HG02943 (cell line): ENCODE results near the gene CNTROB.
"Not testable (repeated sequence)": the region's sequence is repeated elsewhere in the genome, so short reads cannot be mapped to it uniquely, and the experiment has no call there.

Source experiments
- ATAC-seq: cut with Tn5 transposase; IDR thresholded peaks from one replicate; pipeline ENCODE4 v1.9.1; 2021; ENCODE audit warnings: mild to moderate bottlenecking, low read depth, moderate library complexity; ENCODE audit not compliant: unreplicated experiment

Gene CNTROB

GRCh38 chr17:7940034-7940433, 8.0 kb downstream of the CNTROB start:
- no peak for ATAC-seq

GRCh38 chr17:7940743-7941142, 8.7 kb downstream of the CNTROB start:
- no peak for ATAC-seq

DNA sequence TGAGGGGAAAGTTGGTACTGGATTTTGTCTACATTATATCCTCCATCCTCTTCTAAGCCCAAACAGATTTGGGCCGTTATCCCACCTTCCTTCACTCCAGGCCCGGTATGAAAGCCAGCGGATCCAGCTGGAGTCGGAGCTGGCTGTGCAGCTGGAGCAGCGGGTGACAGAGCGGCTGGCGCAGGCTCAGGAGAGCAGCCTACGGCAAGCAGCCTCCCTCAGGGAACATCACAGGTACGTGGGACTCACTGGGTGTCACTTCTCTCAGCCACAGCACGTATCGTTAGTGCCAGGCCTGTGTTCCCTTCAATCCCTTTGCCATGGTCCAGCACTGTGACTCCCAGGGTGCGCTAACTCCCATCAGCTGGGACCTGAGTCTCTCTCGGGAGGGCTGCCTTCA, 11.3 kb downstream of the CNTROB start:
- no peak for ATAC-seq

- no peak for ATAC-seq
These were observed 12.3 kb downstream of the CNTROB start for GRCh38 chr17:7944326-7944725.

DNA sequence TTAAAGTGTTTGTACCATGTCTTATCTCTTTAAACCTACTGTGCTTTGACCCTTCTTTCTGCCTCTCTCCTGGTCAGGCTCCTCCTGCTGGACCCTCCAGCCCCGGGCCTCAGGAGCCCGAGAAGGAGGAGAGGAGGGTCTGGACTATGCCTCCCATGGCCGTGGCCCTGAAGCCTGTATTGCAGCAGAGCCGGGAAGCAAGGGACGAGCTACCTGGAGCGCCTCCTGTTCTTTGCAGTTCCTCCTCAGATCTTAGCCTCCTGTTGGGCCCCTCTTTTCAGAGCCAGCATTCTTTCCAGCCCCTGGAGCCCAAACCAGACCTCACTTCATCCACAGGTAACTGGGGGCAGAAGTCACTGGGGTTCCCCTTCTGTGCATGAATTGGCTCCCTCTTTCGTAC, 13.6 kb downstream of the CNTROB start:
- ATAC-seq = no peak

DNA sequence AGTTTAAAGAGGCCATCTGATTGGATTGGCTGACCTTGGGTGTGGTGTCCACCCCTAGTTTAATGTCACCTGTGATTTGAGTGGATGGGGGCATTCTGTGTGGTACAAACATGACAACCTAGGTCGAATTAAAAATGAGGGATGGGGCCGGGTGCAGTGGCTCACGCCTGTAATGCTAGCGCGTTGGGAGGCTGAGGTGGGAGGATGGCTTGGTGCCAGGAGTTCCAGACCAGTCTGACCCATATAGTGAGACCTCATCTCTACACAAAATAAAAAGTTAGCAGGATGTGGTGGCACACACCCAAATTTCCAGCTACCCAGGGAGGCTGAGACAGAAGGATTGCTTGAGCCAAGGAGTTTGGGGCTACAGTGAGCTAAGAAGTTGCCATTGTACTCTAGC, 14.4 kb downstream of the CNTROB start:
- no peak for ATAC-seq

DNA sequence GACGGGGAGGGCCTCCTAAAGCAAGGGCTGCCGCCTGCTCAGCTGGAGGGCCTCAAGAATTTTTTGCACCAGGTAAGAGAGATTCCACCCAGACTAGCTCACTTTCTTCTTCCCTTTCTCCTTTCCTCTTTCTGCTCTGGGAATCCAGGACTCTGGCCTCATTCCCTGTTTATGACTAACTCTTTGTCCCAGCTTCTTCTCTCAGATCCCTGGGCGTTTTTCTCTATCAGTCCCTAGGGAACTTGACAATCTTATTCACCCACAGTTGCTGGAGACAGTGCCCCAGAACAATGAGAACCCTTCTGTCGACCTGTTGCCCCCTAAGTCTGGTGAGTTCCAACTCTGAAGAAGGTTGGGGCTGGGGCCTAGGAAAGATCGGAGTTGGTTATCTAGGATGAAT, 15.6 kb downstream of the CNTROB start:
- ATAC-seq = no peak

DNA sequence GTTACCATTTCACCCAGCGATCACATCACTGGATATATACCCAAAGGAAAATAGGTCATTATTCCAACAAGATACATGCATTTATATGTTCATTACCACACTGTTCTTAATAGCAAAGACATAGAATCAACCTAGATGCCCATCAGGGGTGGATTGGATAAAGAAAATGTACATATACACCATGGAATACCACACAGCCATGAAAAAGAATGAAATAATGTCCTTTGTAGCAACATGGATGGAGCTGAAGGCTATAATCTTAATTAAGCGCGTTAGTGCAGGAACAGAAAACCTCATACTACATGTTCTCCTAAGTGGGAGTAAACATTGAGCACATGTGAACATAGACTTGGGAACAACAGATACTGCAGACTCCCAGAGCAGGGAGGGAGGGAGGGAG, 18.6 kb downstream of the CNTROB start:
- ATAC-seq = no peak

DNA sequence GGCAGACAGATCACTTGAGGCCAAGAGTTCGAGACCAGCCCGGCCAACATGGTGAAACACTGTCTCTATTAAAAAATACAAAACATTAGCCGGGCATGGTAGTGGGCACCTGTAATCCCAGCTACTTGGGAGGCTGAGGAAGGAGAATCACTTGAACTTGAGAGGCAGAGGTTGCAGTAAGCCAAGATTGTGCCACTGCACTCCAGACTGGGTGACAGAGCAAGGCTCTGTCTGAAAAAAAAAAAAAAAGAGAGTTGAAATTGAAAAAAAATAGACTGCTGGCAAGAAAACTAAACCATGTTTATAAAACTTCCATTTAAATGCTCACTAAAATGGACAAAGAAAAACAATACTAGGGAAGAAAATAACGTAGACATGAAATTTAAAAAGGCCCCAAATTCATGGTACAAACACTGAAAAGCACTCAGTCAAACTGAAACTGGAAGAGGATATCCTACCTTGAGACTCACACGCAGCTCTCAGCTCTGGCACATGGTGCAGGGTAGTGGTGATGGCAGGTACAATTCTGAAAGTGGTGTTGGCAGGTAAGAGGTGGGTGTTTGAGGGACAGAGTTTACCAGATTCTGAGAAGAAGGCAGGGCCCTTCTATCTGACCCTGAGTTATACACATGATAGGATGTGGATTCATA, 19.3 kb downstream of the CNTROB start:
- ATAC-seq = no peak

GRCh38 chr17:7953266-7953665, 21.3 kb downstream of the CNTROB start:
- ATAC-seq = not testable (repeated sequence)

DNA sequence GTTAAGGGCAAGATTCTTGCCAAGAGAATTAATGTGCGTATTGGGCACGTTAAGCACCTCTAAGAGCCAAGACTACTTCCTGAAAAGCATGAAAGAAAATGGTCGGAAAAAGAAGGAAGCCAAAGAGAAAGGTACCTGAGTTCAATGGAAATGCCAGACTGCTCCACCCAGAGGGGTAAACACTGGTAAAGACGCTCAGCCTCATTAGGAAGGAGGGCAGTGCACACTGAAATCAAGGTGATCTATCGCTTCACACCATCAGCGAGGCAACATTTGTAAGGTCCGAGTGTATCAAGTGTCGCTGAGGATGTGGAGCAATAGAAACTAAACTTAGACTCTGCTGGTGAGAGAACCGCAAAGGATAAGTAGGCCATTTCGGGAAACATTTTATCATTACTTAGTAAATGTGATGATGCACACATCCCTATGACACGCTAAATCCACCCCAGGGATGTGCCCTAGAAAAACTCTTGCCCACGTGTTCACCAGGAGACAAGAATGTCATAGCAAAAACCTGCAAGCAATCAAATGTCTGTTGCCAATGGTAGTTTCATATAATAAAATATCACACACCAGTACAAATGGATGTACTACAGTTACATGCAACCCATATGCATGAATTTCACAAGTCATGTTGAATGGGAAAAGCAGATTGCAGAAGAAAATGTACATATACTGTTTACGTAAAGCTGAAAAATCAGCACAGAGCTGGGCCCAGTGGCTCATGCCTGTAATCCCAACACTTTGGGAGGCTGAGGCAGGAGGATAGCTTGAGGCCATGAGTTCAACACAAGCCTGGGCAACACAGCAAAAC, 23.6 kb downstream of the CNTROB start:
- no peak for ATAC-seq

- ATAC-seq = no peak
These were observed 24.4 kb downstream of the CNTROB start for GRCh38 chr17:7956228-7956965.

DNA sequence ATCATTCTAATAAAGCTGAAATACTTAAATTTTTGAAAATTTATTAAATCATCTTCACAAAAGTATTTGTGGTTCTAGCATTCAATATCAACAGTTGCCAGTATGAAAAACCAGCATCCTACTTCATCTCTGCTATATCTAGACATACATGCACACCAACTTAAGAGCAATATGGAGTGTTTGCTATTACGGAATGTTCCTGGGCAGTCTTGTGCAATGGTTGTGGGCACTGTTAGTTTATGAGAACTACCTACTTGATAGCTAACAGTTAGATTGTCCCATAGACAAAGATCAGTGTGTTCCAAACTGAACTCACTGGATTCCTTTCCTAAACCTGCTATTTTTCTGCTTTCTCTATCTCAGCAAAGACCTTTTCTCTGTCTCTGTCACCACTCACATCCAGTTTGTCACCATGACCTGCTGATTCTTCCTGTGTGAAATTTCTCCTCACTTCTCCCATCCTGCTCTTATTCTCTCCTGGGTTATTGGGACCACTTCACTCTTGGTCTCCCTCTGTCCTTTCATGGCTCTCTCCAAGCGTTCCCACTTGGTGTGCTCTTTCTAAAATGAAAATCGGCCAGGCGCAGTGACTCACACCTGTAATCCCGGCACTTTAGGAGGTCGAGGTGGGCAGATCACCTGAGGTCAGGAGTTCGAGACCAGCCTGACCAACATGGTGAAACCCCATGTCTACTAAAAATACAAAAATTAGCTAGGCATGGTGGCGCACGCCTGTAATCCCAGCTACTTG, 27.7 kb downstream of the CNTROB start:
- ATAC-seq = no peak

DNA sequence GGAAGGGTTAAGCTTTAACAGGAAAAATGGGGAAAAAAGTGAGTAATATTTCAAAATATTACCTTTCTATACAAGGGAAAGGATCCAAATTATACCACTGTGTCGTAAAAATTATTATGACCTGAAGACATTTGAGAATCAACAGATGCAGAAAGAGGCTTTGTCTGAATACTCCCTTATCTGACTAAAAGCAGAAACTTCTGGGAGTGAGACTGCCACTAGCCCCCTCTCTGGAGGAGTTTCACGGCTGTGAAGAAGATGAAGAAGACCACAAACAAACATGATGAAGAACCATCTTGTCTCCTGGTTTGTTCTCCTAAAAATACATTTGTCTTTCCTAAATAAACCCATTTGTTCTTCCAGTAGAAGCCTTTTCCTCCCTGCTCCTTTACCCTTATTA, 29.4 kb downstream of the CNTROB start:
- no peak for ATAC-seq

DNA sequence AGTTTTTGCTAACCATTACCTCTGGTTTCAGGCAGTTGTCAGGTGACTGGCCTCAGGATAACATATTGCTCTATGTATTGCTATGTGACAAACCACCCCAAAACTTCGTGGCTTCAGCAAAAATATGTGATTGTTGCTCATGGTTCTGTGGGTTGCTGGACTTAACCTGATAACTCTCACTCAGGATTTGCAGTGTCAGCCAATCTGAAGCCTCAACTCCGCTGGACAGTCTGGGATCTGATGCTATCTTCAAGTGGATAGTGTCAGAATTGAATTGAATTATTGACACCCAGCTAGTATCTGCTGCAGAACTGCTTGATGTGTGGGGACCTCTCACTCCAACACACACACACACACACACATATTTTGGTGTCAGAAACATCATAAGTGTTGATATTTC, 35.7 kb downstream of the CNTROB start:
- ATAC-seq = no peak

GRCh38 chr17:7969433-7969832, 37.4 kb downstream of the CNTROB start:
- no peak for ATAC-seq

GRCh38 chr17:7971651-7972050, 39.6 kb downstream of the CNTROB start:
- ATAC-seq = no peak

GRCh38 chr17:7972131-7972785, 40.3 kb downstream of the CNTROB start:
- ATAC-seq = no peak

- ATAC-seq = no peak
These were observed 42.7 kb downstream of the CNTROB start for GRCh38 chr17:7974638-7975131.

- no peak for ATAC-seq
These were observed 45.0 kb downstream of the CNTROB start for GRCh38 chr17:7977039-7977438.
